WERI-Rb-1 (cell line): ENCODE data around the gene ZNF341.

ENCODE experiments used
- DNase-seq: peaks from one replicate; pipeline ENCODE4 v3.0.0-alpha.2; 2020
- H3K27ac ChIP-seq: fragments of 250-450 bp; sonication (Bioruptor Pico); 2 replicates; pipeline ENCODE4 v1.5.1; 2020; ENCODE audit warnings: mild to moderate bottlenecking, moderate library complexity
- H3K27me3 ChIP-seq: fragments of 250-450 bp; sonication (Bioruptor Pico); 2 replicates; pipeline ENCODE4 v1.5.1; 2021; ENCODE audit warnings: mild to moderate bottlenecking, low read depth, moderate library complexity; ENCODE audit not compliant: insufficient read depth, severe bottlenecking
- H3K36me3 ChIP-seq: fragments of 250-450 bp; sonication (Bioruptor Pico); 2 replicates; pipeline ENCODE4 v1.5.1; 2020; ENCODE audit warnings: mild to moderate bottlenecking, moderate library complexity
- H3K4me3 ChIP-seq: 2 replicates; pipeline ENCODE4 v1.5.1; 2011; ENCODE audit warnings: low read depth, mild to moderate bottlenecking, control low read depth, low read length
- H3K9me3 ChIP-seq: fragments of 250-450 bp; sonication (Bioruptor Pico); 2 replicates; pipeline ENCODE4 v1.5.1; 2021; ENCODE audit warnings: mild to moderate bottlenecking, moderate library complexity; ENCODE audit not compliant: severe bottlenecking
- CTCF ChIP-seq: IDR thresholded peaks from 2 replicates; pipeline ENCODE4 v1.5.1; 2011; ENCODE audit warnings: low read depth, mild to moderate bottlenecking, control low read depth, inconsistent platforms, low read length

The ZNF341 gene

GRCh38 chr20:33704197-33704924, 27.4 kb upstream of the ZNF341 start:
- TF ChIP-seq CTCF: no peak
- peaks cover 5% of the 10 kb centered on the region for H3K9me3 ChIP-seq
- H3K36me3 ChIP-seq: no peaks in the 10 kb centered on the region
- DNase-seq: no peak
- H3K27ac ChIP-seq: no peak overlapping the region
- no peak overlapping the region for H3K4me3 ChIP-seq
- no peaks in the 10 kb centered on the region for H3K27me3 ChIP-seq

- no peak overlapping the region for H3K4me3 ChIP-seq
- H3K27ac ChIP-seq: no peak overlapping the region
- DNase-seq: no peak
- no peak for TF ChIP-seq CTCF
- H3K9me3 ChIP-seq: no peaks in the 10 kb centered on the region
- no peaks in the 10 kb centered on the region for H3K27me3 ChIP-seq
- H3K36me3 ChIP-seq: peaks cover 4% of the 10 kb centered on the region
Measured at GRCh38 chr20:33707668-33708067, 24.1 kb upstream of the ZNF341 start.

- DNase-seq: no peak
- Histone ChIP-seq H3K27me3 (no peaks in the 10 kb centered on the region), H3K27ac (no peak overlapping the region), H3K4me3 (no peak overlapping the region), H3K36me3 (peaks cover 8% of the 10 kb centered on the region), H3K9me3 (no peaks in the 10 kb centered on the region)
- no peak for TF ChIP-seq CTCF
Measured at GRCh38 chr20:33709398-33709797, 22.4 kb upstream of the ZNF341 start.

- Histone ChIP-seq H3K27ac (no peak overlapping the region), H3K4me3 (no peak overlapping the region), H3K27me3 (no peaks in the 10 kb centered on the region), H3K9me3 (no peaks in the 10 kb centered on the region), H3K36me3 (peaks cover 8% of the 10 kb centered on the region)
- no peak for DNase-seq
- no peak for TF ChIP-seq CTCF
Measured at GRCh38 chr20:33709905-33710541, 21.8 kb upstream of the ZNF341 start.

GRCh38 chr20:33710681-33711445, 20.9 kb upstream of the ZNF341 start:
- DNase-seq: no peak
- Histone ChIP-seq H3K27ac (no peak overlapping the region), H3K27me3 (no peaks in the 10 kb centered on the region), H3K9me3 (no peaks in the 10 kb centered on the region), H3K36me3 (peaks cover 8% of the 10 kb centered on the region), H3K4me3 (no peak overlapping the region)
- no peak for TF ChIP-seq CTCF
